Measurements from ENCODE around the gene STXBP5L. TPM values are rescaled to one million over a fixed set of nuclear protein-coding genes. Genes with fewer than 3 reads are reported as not detected.

Gene STXBP5L
- total and polyA plus RNA-seq, 4 donors, result not detected

DNA sequence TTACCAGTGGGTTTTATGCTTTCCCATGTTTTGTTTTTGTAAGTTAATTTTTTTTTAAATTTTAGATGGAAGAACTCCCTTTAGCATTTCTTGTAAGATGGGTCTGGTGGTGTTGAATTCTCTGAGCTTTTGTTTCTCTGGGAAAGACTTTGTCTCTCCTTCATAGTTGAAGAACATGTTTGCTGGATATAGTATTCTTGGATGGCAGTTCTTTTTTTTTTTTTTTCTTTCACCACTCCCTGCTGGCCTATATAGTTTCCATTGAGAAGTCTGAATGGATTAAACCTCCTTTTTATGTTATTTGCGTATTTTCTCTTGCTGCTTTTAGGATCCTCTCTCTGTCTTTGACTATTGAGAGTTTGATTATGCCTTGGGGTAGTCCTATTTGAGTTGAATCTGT is 18.1 kb downstream of the STXBP5L start:
- TF ChIP-seq NR2F2 (IDR thresholded peaks at IDR 0.05) (no peak), JUND (IDR thresholded peaks at IDR 0.05) (no peak), EGR1 (IDR thresholded peaks at IDR 0.05; ENCODE audit: low read depth in 2 of 2) (no peak), FOXA1 (IDR thresholded peaks at IDR 0.05) (no peak), RAD21 (IDR thresholded peaks at IDR 0.05) (no peak), SP1 (IDR thresholded peaks at IDR 0.05) (no peak), HNF4A (conservative IDR thresholded peaks at IDR 0.05) (no peak)
- DNase-seq (ENCODE audit: low spot score), result no peak
- H3K36me3 ChIP-seq (ENCODE audit: control insufficient read depth in 4 of 4, insufficient read depth in 3 of 4, low read depth in 1 of 4, low read length in 3 of 4), result peaks cover 0 to 4% (median 0%) of the 10 kb centered on the region in 4 donors
- no peaks in the 10 kb centered on the region for H3K4me1 ChIP-seq (ENCODE audit: control insufficient read depth in 4 of 4, insufficient read depth in 4 of 4, low read length in 3 of 4)
- H3K9ac ChIP-seq (ENCODE audit: low read depth in 1 of 2, low read length in 2 of 2), result no peak overlapping the region
- WGBS, result 65% methylated on average over 1 of the region's 1 CpG
- H3K27me3 ChIP-seq (ENCODE audit: control insufficient read depth in 4 of 4, insufficient read depth in 4 of 4, low read length in 3 of 4), result no peaks in the 10 kb centered on the region
- no peak overlapping the region for H3K4me3 ChIP-seq (ENCODE audit: low read depth in 1 of 3, low read length in 3 of 3)
- no peak overlapping the region for H3K27ac ChIP-seq (ENCODE audit: low read depth in 1 of 2, low read length in 2 of 2)
- H3K9me3 ChIP-seq (ENCODE audit: control insufficient read depth in 4 of 4, low read length in 3 of 4), result peaks cover 0 to 11% (median 3%) of the 10 kb centered on the region in 4 donors

DNA sequence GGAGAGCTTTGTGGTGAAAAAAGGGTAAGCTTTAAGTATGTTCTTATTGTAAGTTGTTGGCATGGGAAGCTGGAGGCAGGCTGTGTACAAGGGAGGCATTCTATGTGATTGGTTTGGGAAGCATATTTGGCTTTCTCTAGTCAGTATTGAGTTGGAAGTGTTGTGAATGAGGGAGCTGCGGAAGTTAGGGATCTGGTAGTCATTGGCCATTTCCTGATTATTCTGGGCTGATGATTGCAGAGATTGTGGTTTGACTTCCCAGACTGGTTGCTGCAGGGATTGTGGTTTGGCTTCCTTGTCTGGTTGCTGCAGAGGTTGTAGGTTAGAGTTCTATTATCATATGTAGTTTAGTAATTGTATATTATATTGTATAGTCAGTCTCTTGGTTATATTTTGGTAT is 21.0 kb downstream of the STXBP5L start:
- no peak overlapping the region for H3K4me3 ChIP-seq (ENCODE audit: low read depth in 1 of 3, low read length in 3 of 3)
- peaks cover 0 to 11% (median 3%) of the 10 kb centered on the region in 4 donors for H3K9me3 ChIP-seq (ENCODE audit: control insufficient read depth in 4 of 4, low read length in 3 of 4)
- peaks cover 0 to 4% (median 0%) of the 10 kb centered on the region in 4 donors for H3K36me3 ChIP-seq (ENCODE audit: control insufficient read depth in 4 of 4, insufficient read depth in 3 of 4, low read depth in 1 of 4, low read length in 3 of 4)
- H3K27me3 ChIP-seq (ENCODE audit: control insufficient read depth in 4 of 4, insufficient read depth in 4 of 4, low read length in 3 of 4), result no peaks in the 10 kb centered on the region
- TF ChIP-seq TAF1 (conservative IDR thresholded peaks at IDR 0.05), result no peak
- TF ChIP-seq EGR1 (IDR thresholded peaks at IDR 0.05; ENCODE audit: low read depth in 2 of 2), result no peak
- TF ChIP-seq, protein P1, sequence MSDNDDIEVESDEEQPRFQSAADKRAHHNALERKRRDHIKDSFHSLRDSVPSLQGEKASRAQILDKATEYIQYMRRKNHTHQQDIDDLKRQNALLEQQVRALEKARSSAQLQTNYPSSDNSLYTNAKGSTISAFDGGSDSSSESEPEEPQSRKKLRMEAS (IDR thresholded peaks at IDR 0.05), result no peak
- no peak for TF ChIP-seq SP1 (IDR thresholded peaks at IDR 0.05)
- no peak for TF ChIP-seq GABPA (IDR thresholded peaks at IDR 0.05 in 1 of 2, conservative IDR thresholded peaks at IDR 0.05 in 1 of 2)
- TF ChIP-seq, protein P2, sequence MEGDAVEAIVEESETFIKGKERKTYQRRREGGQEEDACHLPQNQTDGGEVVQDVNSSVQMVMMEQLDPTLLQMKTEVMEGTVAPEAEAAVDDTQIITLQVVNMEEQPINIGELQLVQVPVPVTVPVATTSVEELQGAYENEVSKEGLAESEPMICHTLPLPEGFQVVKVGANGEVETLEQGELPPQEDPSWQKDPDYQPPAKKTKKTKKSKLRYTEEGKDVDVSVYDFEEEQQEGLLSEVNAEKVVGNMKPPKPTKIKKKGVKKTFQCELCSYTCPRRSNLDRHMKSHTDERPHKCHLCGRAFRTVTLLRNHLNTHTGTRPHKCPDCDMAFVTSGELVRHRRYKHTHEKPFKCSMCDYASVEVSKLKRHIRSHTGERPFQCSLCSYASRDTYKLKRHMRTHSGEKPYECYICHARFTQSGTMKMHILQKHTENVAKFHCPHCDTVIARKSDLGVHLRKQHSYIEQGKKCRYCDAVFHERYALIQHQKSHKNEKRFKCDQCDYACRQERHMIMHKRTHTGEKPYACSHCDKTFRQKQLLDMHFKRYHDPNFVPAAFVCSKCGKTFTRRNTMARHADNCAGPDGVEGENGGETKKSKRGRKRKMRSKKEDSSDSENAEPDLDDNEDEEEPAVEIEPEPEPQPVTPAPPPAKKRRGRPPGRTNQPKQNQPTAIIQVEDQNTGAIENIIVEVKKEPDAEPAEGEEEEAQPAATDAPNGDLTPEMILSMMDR (IDR thresholded peaks at IDR 0.05; ENCODE audit: low read depth, low read length, missing input control), result no peak
- TF ChIP-seq HNF4A (conservative IDR thresholded peaks at IDR 0.05), result no peak
- TF ChIP-seq RAD21 (IDR thresholded peaks at IDR 0.05), result no peak
- no peak for TF ChIP-seq REST (IDR thresholded peaks at IDR 0.05)
- 82% methylated on average over 1 of the region's 1 CpG for WGBS
- H3K4me1 ChIP-seq (ENCODE audit: control insufficient read depth in 4 of 4, insufficient read depth in 4 of 4, low read length in 3 of 4), result no peaks in the 10 kb centered on the region
- H3K9ac ChIP-seq (ENCODE audit: low read depth in 1 of 2, low read length in 2 of 2), result no peak overlapping the region
- no peak for DNase-seq (ENCODE audit: low spot score)
- H3K27ac ChIP-seq (ENCODE audit: low read depth in 1 of 2, low read length in 2 of 2), result no peak overlapping the region

- no peaks in the 10 kb centered on the region for H3K36me3 ChIP-seq (ENCODE audit: control insufficient read depth in 4 of 4, insufficient read depth in 3 of 4, low read depth in 1 of 4, low read length in 3 of 4)
- no peak for DNase-seq (ENCODE audit: low spot score)
- peaks cover 0 to 7% (median 2%) of the 10 kb centered on the region in 4 donors for H3K9me3 ChIP-seq (ENCODE audit: control insufficient read depth in 4 of 4, low read length in 3 of 4)
- TF ChIP-seq ATF3 (IDR thresholded peaks at IDR 0.05) (no peak), JUND (IDR thresholded peaks at IDR 0.05) (no peak), SP1 (IDR thresholded peaks at IDR 0.05) (no peak), YY1 (IDR thresholded peaks at IDR 0.05) (no peak), REST (IDR thresholded peaks at IDR 0.05) (no peak)
- no peak overlapping the region for H3K4me3 ChIP-seq (ENCODE audit: low read depth in 1 of 3, low read length in 3 of 3)
- H3K4me1 ChIP-seq (ENCODE audit: control insufficient read depth in 4 of 4, insufficient read depth in 4 of 4, low read length in 3 of 4), result no peaks in the 10 kb centered on the region
- WGBS, result 64% methylated on average over 2 of the region's 2 CpGs
- H3K27ac ChIP-seq (ENCODE audit: low read depth in 1 of 2, low read length in 2 of 2), result no peak overlapping the region
- no peaks in the 10 kb centered on the region for H3K27me3 ChIP-seq (ENCODE audit: control insufficient read depth in 4 of 4, insufficient read depth in 4 of 4, low read length in 3 of 4)
- H3K9ac ChIP-seq (ENCODE audit: low read depth in 1 of 2, low read length in 2 of 2), result no peak overlapping the region
These were observed 23.6 kb downstream of the STXBP5L start for GRCh38 chr3:120931593-120931992.

Measured in liver (tissue), 9 donors.